OCI-LY1 (cell line): ENCODE data around the gene RAB13.
"Not testable (repeated sequence)": the region's sequence is repeated elsewhere in the genome, so short reads cannot be mapped to it uniquely, and the experiment has no call there.

ENCODE experiments used
- EZH2 ChIP-seq: fragments of 200-600 bp; sonication (generic), shearing (Covaris generic); IDR thresholded peaks from 2 replicates; pipeline ENCODE4 v1.8.0; 2017; ENCODE audit warnings: borderline replicate concordance, mixed run types, mild to moderate bottlenecking, antibody characterized with exemption, low read length, moderate library complexity, mixed read lengths
- TF ChIP-seq, protein P1 (sequence below): fragments of 200-600 bp; sonication (generic), shearing (Covaris generic); IDR thresholded peaks from 2 replicates; pipeline ENCODE4 v1.5.1; 2017; ENCODE audit warnings: mild to moderate bottlenecking, antibody characterized with exemption, low read length, moderate library complexity, mixed read lengths

DNA sequence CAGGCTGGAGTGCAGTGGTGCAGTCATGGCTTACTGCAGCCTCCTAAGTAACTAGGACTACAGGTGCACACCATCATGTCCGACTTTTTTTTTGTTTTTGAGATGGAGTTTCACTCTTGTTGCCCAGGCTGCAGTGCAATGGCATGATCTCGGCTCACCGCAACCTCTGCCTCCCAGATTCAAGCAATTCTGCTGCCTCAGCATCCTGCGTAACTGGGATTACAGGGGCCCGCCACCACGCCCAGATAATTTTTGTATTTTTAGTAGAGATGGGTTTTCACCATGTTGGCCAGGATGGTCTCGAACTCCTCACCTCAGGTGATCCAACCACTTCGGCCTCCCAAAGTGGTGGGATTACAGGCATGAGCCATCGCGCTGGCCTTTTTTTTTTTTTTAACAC, 10.7 kb upstream of the RAB13 start:
- TF ChIP-seq, protein P1, sequence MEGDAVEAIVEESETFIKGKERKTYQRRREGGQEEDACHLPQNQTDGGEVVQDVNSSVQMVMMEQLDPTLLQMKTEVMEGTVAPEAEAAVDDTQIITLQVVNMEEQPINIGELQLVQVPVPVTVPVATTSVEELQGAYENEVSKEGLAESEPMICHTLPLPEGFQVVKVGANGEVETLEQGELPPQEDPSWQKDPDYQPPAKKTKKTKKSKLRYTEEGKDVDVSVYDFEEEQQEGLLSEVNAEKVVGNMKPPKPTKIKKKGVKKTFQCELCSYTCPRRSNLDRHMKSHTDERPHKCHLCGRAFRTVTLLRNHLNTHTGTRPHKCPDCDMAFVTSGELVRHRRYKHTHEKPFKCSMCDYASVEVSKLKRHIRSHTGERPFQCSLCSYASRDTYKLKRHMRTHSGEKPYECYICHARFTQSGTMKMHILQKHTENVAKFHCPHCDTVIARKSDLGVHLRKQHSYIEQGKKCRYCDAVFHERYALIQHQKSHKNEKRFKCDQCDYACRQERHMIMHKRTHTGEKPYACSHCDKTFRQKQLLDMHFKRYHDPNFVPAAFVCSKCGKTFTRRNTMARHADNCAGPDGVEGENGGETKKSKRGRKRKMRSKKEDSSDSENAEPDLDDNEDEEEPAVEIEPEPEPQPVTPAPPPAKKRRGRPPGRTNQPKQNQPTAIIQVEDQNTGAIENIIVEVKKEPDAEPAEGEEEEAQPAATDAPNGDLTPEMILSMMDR, result not testable (repeated sequence)
- not testable (repeated sequence) for TF ChIP-seq EZH2
